ENCODE measurements around the gene UQCC2.

UQCC2 gene

GRCh38 chr6:33725222-33725621 is 13.7 kb upstream of the UQCC2 start:
- DNase-seq = no peak

GRCh38 chr6:33724102-33725023 is 12.9 kb upstream of the UQCC2 start:
- DNase-seq = no peak

GRCh38 chr6:33723371-33724085 is 12.0 kb upstream of the UQCC2 start:
- no peak for DNase-seq

GRCh38 chr6:33722103-33722623 is 10.7 kb upstream of the UQCC2 start:
- DNase-seq = no peak

GRCh38 chr6:33721508-33721907 is 10.0 kb upstream of the UQCC2 start:
- DNase-seq = no peak

- DNase-seq = no peak
Measured at GRCh38 chr6:33720998-33721397, 9.5 kb upstream of the UQCC2 start.

- no peak for DNase-seq
Measured at GRCh38 chr6:33719326-33719987, 8.0 kb upstream of the UQCC2 start.

GRCh38 chr6:33718713-33719112 is 7.2 kb upstream of the UQCC2 start:
- DNase-seq = no peak

- DNase-seq = no peak
Measured at GRCh38 chr6:33717934-33718455, 6.5 kb upstream of the UQCC2 start.

- DNase-seq = no peak
Measured at GRCh38 chr6:33716890-33717632, 5.6 kb upstream of the UQCC2 start.

GRCh38 chr6:33716379-33716778 is 4.9 kb upstream of the UQCC2 start:
- no peak for DNase-seq

GRCh38 chr6:33714385-33715040 is 3.0 kb upstream of the UQCC2 start:
- no peak for DNase-seq

- DNase-seq = no peak
Measured at GRCh38 chr6:33713786-33714185, 2.3 kb upstream of the UQCC2 start.

GRCh38 chr6:33712914-33713313 is 1.4 kb upstream of the UQCC2 start:
- no peak for DNase-seq

GRCh38 chr6:33710296-33711121 is 991 bp downstream of the UQCC2 start:
- peak; percentile 23 for DNase-seq

- no peak for DNase-seq
Measured at GRCh38 chr6:33709605-33710295, 1.8 kb downstream of the UQCC2 start.

- no peak for DNase-seq
Measured at GRCh38 chr6:33708516-33709204, 2.8 kb downstream of the UQCC2 start.

GRCh38 chr6:33707771-33708170 is 3.7 kb downstream of the UQCC2 start:
- DNase-seq = no peak

GRCh38 chr6:33705955-33706725 is 5.4 kb downstream of the UQCC2 start:
- no peak for DNase-seq
